Right lobe of liver (tissue), 4 donors: Measurements from ENCODE around the gene DEDD.

Experiments
- POLR2A ChIP-seq: fragments of 450-650 bp; IDR thresholded peaks from one replicate; pipeline ENCODE4 v1.6.1; 2017; ENCODE audit warnings: antibody characterized with exemption, mild to moderate bottlenecking
- TF ChIP-seq, protein P1 (sequence below), 4 donors: fragments of 200-600 bp in 3 of 4; fragments of 450-650 bp in 1 of 4; IDR thresholded peaks; one replicate each; pipeline versions ENCODE4 v1.5.1 to v1.8.0; 2016 to 2022; ENCODE audit warnings: antibody characterized with exemption in 4 of 4, mild to moderate bottlenecking in 2 of 4
- donor health status: DM: no; HTN: no; CAD: no.
- donor health status: DM: no; HTN: no; CAD: no.
- donor health status: DM: no; HTN: yes; CAD: no.

DNA sequence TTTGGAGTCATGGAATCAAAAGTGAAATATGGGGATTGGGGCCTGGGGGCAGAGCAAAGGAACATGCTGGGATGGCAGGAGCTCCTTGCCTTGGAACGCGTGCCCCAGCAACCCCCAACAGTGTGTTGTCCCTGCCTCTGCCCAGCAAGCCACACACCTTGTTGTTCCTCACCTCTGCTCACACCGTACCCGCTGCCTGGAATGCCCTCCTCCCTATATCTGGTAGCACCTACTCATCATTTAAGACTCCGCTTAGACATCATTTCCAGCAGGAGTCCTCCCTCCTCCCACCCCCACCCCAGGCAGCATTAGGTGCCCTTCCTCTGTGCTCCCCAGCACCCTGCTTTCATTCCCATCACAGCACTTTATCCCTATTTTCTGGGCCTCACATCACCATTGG is 50.9 kb downstream of the DEDD start:
- TF ChIP-seq, protein P1, sequence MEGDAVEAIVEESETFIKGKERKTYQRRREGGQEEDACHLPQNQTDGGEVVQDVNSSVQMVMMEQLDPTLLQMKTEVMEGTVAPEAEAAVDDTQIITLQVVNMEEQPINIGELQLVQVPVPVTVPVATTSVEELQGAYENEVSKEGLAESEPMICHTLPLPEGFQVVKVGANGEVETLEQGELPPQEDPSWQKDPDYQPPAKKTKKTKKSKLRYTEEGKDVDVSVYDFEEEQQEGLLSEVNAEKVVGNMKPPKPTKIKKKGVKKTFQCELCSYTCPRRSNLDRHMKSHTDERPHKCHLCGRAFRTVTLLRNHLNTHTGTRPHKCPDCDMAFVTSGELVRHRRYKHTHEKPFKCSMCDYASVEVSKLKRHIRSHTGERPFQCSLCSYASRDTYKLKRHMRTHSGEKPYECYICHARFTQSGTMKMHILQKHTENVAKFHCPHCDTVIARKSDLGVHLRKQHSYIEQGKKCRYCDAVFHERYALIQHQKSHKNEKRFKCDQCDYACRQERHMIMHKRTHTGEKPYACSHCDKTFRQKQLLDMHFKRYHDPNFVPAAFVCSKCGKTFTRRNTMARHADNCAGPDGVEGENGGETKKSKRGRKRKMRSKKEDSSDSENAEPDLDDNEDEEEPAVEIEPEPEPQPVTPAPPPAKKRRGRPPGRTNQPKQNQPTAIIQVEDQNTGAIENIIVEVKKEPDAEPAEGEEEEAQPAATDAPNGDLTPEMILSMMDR (IDR thresholded peaks at IDR 0.05): no peak
- no peak for TF ChIP-seq POLR2A
